ENCODE results near the gene ZHX3. TPM values are rescaled to one million over a fixed set of nuclear protein-coding genes. Genes with fewer than 3 reads are reported as not detected.
A peak's percentile ranks its signal among the peaks of the same experiment; 100 is the strongest.

Gene ZHX3
- total RNA-seq, 1 experiment from 2014 or later, result 22.1 TPM

DNA sequence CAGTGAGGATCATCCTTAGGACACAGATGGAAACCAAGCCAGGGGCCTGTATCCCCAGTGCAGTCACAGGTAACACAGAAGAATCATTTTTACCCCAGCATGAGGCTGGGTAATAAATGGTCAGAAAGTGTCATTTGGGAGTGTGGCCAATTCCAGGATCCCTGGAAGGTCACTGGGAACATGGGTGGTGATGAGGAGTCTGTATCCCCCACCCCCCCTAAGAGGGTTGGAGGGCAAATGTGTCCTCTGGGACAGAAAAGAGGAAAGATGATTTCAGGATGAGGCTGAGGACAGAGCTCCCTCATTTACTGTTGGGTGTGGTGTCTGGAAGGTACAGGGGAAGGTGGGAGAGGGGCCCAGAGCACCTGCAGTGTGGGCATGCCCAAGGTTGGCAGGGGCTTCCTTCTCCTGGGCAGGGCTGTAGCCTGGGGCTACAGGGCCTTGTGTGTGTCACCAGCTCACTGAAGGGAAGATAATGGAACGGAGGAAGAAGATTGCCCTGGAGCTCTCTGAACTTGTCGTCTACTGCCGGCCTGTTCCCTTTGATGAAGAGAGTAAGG is 145.7 kb downstream of the ZHX3 start:
- no peak for DNase-seq (ENCODE audit: low read depth)

DNA sequence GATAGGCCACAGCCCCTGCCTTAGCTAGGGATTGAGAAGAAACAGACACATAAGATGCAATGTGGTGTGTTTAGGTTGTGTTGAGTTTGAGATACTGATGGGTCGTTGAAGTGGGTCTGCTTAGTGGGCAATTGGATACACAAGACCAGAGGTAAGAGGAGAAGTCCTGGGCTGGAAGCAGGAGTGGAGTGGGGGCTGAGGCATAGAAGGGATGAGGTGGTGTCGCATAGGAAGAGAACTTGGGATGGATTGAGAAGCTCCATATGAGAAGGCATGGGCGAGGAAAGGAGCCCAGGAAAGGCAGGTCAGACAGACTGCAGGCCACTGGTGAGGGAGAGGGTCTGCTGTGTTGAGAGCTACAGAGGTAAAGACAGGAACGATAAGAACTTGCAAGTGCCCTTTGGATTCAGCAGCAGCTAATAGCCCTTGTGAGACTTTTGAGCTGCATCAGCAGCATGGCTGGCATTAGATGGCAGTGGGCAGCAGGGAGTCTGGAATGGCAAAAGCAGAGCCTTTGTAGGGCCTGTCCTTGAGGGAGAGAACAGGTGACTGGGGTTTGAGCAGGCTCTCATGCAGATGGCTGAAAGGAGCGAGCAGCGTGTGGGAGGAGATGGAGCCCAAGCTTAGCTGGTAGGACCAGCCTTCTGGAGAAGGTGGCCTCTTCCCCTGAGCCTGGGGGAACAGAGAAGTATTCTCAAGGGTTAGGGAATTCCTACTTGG is 147.0 kb downstream of the ZHX3 start:
- no peak for DNase-seq (ENCODE audit: low read depth)

DNA sequence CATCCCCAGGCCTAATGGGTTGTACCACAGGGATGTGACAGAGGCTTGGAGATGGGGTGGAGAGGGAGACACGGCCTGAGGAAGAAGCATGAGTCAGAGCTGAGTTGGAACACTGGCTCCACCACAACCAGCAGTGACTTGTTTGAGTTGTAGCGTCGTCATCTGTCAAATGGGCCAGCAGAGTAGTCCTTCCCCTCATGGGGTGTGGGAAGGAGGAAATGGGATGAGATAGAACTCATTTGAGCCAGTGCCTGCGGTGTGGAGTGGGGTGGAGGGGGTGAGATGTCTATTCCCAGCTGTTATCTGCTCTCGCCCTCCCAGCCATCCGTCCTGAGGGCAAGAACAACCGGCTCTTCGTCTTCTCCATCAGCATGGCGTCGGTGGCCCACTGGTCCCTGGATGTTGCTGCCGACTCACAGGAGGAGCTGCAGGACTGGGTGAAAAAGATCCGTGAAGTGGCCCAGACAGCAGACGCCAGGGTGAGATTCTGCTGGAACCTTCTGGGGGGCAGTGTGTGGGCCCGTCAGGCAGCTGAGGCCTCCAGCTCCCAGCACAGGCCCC is 147.7 kb downstream of the ZHX3 start:
- DNase-seq (ENCODE audit: low read depth), result peak; percentile 83

DNA sequence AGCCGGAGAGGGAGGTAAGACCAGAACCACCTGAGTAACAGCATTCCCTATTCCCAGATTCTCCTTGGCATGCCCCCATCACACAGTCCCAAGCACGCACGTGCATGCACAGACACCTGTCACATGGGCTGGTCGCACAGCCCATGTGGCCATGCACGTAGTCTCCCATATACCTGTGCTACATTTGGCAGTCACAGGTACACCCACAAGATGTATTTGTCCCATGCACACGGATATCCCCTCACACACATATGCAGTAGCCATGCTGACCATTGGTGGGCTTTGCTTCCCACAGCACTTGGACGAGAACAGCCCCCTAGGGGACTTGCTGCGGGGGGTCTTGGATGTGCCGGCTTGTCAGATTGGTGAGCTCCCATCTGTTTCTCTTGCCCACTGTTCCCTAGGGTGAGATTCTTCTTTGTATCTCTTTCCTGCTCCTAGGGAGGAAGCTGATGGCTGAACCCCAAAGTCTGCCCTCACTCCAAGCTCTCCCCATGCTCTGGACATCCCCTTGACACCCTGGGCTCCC is 148.3 kb downstream of the ZHX3 start:
- DNase-seq (ENCODE audit: low read depth), result no peak

DNA sequence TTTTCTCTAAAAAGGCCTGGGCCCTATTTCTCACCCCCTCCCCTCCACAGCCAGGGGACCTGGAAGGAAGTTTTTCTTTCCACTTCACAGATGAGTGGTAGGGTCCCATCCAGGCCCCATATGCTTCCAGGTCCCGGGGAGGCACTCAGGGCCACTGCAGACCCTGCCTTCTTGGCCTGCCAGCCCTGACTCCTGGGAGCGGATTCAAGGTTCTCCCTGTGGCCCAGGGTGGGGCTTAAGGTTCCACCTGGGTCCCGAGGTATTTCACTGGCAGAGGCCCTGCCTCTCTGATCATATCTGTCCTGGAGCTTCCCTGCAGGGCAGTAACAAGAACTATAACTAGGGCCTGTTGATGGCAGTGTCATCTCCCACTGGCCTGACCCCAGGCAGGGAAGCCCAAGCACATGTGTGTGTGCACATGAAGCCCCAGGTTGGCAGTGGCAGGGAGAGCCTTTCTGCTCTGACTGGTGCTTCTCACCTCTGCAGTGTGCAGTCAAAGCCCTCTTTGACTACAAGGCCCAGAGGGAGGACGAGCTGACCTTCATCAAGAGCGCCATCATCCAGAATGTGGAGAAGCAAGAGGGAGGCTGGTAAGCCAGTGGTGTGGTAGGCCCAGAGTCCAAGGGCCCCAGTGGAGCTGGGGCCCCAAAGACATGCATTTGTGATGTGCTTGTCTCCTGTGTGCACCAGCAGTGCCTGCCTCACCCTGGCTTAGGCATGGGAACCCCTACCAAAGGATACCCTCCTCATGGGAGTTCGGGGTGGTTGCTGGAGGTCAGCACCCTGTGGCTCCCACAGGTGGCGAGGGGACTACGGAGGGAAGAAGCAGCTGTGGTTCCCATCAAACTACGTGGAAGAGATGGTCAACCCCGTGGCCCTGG is 149.0 kb downstream of the ZHX3 start:
- no peak for DNase-seq (ENCODE audit: low read depth)

DNA sequence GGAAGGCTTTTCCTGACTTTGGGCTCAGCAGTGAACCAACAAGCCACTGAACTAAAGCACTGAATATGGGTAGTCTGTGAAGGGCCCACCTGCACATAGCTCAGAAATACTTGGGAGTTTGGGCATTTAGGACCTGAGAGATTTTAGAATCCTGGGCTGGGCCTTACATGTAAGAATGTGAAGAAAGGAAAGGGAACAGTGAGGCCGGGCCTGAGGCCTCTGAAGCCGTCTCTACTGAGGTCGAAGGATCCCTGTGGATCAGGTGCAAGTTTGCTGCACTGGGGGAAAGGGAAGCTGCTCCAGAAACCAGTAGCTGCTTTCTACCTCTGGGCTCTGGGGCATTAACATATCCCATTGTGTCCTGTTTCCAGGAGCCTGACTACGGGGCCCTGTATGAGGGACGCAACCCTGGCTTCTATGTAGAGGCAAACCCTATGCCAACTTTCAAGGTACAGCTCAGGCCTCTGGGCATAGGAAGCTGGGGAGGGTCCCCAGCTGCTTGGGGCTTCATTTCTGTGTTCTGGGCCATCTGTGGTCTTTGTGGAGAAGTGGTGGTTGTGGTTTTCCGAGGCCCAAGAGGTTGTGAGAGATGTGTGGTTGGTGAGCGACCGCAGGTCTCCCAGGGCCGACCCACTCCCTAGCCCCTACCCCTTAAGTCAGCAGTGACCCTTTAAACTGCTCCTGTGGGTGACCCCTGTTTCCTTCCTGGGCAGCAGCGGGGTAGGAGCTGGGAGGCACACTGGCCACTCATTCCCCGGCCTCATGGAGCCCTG is 149.9 kb downstream of the ZHX3 start:
- no peak for DNase-seq (ENCODE audit: low read depth)

DNA sequence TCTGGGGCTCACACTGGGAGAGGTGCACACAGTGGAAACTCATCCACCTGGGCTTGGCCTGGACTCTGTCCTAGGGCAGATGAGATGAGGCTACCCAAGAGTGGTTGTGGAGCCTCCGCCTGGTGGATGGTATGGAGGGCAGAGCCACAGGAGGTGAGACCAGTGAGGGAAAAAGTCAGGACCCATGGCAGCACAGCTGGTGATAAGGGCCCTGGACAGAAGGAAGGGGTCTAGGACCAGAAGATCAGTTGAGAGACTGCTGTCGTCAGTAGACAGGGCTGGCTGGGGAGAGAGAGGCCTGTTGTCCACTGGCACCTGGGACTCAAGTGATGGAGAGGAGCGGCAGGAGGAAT is 150.4 kb downstream of the ZHX3 start:
- DNase-seq (ENCODE audit: low read depth), result no peak

DNA sequence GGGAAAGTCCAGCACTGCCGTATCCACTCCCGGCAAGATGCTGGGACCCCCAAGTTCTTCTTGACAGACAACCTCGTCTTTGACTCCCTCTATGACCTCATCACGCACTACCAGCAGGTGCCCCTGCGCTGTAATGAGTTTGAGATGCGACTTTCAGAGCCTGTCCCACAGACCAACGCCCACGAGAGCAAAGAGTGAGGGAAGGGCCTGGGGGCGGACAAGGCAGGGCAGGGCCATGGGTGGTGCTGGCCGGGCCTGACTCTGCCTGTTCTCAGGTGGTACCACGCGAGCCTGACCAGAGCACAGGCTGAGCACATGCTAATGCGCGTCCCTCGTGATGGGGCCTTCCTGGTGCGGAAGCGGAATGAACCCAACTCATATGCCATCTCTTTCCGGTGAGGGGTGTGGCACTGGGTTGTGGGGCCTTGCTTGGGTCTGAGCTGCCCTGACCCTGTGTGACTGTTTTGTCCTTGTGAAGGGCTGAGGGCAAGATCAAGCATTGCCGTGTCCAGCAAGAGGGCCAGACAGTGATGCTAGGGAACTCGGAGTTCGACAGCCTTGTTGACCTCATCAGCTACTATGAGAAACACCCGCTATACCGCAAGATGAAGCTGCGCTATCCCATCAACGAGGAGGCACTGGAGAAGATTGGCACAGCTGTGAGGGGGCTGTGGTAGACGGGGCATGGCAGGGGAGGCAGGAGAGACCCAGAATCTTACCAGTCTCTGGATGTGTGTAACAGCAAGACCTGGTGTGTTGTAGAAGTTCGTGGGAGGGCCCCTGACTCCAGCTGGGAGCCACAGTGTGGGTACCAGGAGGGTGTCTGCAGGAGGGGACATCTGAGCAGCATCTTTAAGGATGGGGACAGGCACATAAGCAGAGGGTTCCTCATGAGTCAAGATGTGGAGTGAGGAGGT is 151.1 kb downstream of the ZHX3 start:
- DNase-seq (ENCODE audit: low read depth), result no peak

DNA sequence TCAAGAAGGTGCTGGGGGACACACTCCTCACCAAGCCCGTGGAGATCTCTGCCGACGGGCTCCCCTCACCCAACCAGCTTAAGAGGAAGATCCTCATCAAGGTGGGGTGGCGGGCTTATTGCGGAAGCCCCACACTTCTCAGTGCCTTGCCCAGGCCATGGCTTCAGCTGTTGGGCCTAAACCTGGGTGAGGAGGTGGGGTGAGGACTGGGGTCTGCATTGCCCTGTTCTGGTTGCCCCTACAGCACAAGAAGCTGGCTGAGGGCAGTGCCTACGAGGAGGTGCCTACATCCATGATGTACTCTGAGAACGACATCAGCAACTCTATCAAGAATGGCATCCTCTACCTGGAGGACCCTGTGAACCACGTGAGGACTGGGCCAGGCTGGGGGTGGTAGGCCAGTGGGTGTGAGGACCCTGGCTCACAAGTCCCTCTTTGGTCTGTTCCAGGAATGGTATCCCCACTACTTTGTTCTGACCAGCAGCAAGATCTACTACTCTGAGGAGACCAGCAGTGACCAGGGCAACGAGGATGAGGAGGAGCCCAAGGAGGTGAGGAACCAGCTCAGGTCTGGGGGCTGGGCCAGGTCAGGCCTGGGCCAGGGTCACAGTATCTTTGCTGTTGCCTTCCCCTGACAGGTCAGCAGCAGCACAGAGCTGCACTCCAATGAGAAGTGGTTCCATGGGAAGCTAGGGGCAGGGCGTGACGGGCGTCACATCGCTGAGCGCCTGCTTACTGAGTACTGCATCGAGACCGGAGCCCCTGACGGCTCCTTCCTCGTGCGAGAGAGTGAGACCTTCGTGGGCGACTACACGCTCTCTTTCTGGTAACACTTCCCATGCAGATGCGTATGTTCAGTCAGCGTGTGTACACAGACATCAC is 152.3 kb downstream of the ZHX3 start:
- DNase-seq (ENCODE audit: low read depth), result no peak

DNA sequence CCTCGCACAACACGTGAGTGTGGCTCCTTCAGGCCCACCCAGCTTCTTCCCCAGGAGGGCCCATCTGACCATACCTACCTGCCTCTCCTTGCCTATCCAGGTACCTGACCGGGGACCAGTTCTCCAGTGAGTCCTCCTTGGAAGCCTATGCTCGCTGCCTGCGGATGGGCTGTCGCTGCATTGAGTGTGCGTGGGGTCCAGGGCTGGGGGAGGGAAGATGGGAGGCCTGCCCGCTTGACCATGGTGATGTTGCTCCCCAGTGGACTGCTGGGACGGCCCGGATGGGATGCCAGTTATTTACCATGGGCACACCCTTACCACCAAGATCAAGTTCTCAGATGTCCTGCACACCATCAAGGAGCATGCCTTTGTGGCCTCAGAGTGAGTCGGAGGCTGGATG is 153.7 kb downstream of the ZHX3 start:
- no peak for DNase-seq (ENCODE audit: low read depth)

DNA sequence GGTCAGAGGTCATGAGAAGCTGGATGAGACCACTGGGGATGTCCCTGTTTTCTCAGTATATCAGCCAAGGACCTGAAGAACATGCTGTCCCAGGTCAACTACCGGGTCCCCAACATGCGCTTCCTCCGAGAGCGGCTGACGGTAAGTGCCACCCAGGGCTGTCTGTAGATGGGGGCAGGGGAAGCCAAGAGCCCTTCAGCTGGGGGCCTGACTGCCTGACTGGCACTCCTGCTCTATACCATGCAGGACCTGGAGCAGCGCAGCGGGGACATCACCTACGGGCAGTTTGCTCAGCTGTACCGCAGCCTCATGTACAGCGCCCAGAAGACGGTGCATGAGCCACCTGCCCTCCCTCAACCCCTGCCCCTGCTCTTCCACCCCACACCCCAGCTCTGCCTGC is 155.1 kb downstream of the ZHX3 start:
- no peak for DNase-seq (ENCODE audit: low read depth)

DNA sequence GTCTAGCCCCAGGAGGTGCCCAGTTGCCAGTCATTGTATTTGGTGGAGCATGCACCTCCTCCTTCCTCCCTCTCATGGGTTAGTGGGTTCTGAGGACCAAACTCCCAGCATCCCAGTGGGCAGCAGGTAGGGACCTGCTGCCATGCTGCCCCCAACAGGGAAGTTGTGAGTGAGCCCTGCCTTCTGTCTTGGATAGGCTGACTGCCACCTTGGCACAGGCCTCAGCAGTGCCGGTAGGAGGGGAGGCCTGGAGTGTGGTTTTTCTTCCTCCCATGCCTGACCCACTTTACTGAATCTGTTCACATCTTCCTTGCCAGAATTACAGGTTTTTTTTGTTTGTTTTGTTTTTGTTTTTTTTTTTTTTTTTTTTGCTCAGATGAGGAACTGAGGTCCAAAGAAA is 155.6 kb downstream of the ZHX3 start:
- no peak for DNase-seq (ENCODE audit: low read depth)

DNA sequence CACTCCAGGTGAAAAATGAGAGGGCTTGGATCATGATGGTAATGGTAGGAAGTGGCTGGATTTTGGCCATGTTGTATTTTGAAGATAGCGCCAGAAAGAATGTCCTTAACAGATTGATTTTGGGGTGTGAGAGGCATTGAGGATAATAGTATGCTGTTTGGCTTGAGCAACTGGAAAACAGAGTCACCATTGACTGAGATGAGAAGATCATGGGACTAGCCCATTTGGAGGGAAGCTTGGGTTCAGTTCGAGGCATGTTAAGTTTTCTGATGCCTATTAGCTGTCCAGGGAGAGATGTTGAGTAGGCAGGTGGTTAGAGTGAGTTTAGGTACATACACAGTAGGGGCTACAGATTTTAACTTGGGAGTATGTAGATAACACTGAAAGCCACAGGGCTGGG is 156.8 kb downstream of the ZHX3 start:
- no peak for DNase-seq (ENCODE audit: low read depth)

DNA sequence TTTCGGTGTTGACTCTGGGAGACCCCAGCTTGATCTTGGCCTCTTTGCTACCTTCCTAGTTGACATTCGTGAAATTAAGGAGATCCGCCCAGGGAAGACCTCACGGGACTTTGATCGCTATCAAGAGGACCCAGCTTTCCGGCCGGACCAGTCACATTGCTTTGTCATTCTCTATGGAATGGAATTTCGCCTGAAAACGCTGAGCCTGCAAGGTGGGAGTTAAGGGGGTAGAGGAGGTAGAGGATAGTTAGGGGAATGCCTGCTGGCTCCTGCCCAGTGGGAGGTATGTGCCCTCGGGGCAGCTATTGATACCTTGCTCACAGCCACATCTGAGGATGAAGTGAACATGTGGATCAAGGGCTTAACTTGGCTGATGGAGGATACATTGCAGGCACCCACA is 158.0 kb downstream of the ZHX3 start:
- no peak for DNase-seq (ENCODE audit: low read depth)

DNA sequence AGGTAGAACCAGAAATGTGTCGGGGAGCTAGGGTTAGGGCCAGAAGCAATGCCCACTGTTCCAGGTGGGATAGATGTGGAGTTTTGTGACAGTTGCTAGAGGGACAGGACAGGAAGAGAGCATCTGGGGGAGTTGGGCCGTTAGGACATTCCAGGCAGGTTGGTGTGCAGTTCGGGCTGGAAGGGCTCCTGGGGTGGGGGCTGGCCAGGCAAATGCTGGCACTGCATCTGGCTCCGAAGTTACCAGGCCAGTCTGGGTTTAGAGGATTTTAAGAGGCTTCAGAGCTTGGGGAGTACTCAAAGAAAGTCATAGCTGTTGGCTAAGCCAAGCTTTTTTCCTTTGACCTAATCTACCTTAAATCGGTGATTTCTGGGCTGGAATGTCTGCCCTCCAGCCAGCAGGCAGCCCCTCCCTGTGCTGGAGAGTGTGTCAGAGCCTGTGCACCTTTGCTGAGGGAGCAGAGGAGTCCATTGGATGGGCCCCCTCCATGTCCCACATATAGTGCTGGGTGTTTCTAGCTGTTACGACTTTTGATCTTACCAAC is 159.4 kb downstream of the ZHX3 start:
- no peak for DNase-seq (ENCODE audit: low read depth)

DNA sequence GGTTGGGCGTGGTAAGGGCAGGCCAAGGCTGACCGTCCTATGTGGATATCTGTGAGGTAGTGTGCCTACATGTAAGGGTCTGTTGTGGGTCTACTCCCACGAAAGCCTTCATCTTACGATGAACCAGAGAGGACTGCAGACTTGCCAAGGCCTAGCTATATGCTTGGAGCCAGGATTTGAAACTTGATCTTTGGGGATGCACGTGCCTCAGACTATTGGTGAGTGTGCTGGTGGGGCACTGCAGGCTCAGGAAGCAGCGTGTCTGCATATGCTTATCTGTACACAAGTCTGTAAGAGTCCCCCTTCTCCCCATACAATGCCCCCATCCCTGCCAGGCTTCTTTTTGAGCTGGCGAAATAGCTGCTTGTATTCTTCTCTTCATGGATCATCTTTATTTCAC is 162.3 kb downstream of the ZHX3 start:
- no peak for DNase-seq (ENCODE audit: low read depth)

DNA sequence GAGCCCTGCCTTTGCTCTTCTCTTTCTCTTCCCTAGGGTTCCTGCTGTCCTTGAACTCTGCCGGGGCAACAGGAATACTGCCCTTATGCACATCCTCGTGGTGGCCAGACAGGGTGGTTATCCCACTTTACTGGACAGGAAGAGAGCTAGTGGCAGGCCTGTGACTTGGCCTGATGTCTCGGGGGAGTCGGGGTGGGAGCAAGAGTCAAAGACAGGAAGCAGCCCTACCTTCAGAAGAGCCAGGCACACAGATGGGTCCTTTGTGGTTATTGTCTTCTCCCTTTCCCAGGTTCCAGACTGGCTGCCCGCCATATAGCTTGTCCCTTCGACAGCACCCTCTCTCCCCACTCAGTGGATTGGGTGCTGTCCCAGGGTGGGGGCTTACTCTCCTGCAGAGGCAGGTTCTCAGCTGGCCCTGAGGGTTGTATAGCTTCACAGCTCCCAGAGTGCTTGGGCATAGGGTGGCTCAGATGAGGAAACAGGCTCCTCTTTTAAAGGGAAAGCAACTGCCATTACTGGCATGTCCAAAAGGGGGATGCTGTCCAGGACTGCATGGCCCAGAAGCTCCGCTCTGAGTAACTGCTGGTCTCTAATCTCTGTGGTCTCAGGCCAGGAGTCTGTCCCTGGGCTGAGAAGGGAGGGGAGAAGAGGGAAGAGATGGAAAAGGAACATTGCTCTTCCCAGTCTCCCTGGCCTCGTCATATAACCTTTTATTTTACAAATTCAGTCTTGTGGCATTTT is 162.9 kb downstream of the ZHX3 start:
- DNase-seq (ENCODE audit: low read depth), result no peak

DNA sequence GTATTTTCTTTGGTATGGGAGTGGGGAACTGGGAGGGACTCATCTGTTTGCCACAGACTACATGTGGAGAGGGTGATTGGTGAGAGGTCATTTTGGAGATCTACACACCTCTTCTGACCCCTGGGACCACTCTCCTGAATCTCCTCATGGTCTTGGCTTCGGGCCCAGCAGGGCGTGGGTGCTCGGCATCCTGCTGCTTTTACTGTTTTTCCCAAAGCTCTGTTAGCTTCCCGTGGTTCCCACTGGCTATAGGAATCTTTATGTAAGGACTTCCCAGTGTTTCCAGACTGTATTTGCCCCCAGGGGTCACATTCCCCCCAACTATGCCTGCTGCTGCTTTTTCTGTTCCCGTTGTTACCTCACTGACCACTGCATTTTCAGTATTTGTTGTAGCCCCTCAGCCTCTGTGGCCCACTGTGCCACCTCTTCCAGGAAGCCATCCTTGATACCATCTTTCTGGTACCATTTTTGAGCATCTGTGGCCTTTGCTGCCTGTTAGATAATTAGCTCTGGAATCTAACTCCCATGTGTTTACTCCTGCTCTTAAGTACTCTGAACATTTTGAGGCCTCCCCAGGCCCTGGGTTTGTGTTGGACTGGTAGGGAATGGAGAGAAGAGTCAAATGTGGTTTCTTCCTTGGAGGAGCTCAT is 165.3 kb downstream of the ZHX3 start:
- no peak for DNase-seq (ENCODE audit: low read depth)
